ENCODE results near the gene UBXN1. TPM values are rescaled to one million over a fixed set of nuclear protein-coding genes. Genes with fewer than 3 reads are reported as not detected.

Gene UBXN1
- 62.9 TPM for total RNA-seq
- long read RNA-seq, transcript UBXN1-202 (9 exons, 1,153 nt), result major isoform, 118 of 141 reads
- long read RNA-seq, transcript UBXN1-217 (10 exons, 943 nt), result minor isoform, 8 of 141 reads
- long read RNA-seq, partial matches to known transcripts, result 7 of 141 reads
- long read RNA-seq, other reads (novel, unspliced or antisense), result 6 of 141 reads

- peak; percentile 97 for DNase-seq (ENCODE audit: low spot score)
- intact Hi-C loops (cut with DNase I), result no loop called here
Measured at GRCh38 chr11:62678770-62679696, at the start of gene UBXN1. Gene UBXN1, minus strand, starts transcription at chr11:62679073. Its CDS starts 150 bp downstream, at chr11:62678923.

- intact Hi-C loops (cut with DNase I), result loop anchor here (1.0 to 5.0 kb wide), 3 partner anchors 25 to 129 kb away; partner anchors contain the start of gene WDR74
- peak; percentile 93 for DNase-seq (ENCODE audit: low spot score)
Measured at GRCh38 chr11:62728171-62728988, 49.5 kb upstream of the UBXN1 start, which contains the start of gene TTC9C. Gene TTC9C, plus strand, starts transcription at chr11:62728486. Its CDS starts 363 bp downstream, at chr11:62728849.

- intact Hi-C loops (cut with DNase I), result loop anchor here (1.0 to 5.0 kb wide), 5 partner anchors 19 to 129 kb away; partner anchors contain the start of genes TAF6L and WDR74
- peak; percentile 87 for DNase-seq (ENCODE audit: low spot score)
Measured at GRCh38 chr11:62727872-62728170, 48.9 kb upstream of the UBXN1 start.

GRCh38 chr11:62727165-62727871 is 48.4 kb upstream of the UBXN1 start, which contains the start of gene HNRNPUL2:
Gene HNRNPUL2, minus strand, starts transcription at chr11:62727457. Its CDS starts 301 bp downstream, at chr11:62727156.
- intact Hi-C loops (cut with DNase I), result loop anchor here (1.0 to 5.0 kb wide), 4 partner anchors 18 to 130 kb away; partner anchors contain the start of genes TAF6L and WDR74
- peak; percentile 99 for DNase-seq (ENCODE audit: low spot score)

- intact Hi-C loops (cut with DNase I), result loop anchor here (1.0 to 5.0 kb wide), 4 partner anchors 18 to 130 kb away; partner anchors contain the start of genes TAF6L and WDR74
- no peak for DNase-seq (ENCODE audit: low spot score)
Measured at GRCh38 chr11:62726915-62727164, 48.0 kb upstream of the UBXN1 start.

- intact Hi-C loops (cut with DNase I), result loop anchor here (2.0 to 5.0 kb wide), 3 partner anchors 44 to 131 kb away; partner anchors contain the start of genes TAF6L and WDR74
- peak; percentile 75 for DNase-seq (ENCODE audit: low spot score)
Measured at GRCh38 chr11:62726156-62726914, 47.5 kb upstream of the UBXN1 start.

- no peak for DNase-seq (ENCODE audit: low spot score)
- intact Hi-C loops (cut with DNase I), result loop anchor here (2.0 to 5.0 kb wide), 3 partner anchors 45 to 132 kb away; partner anchors contain the start of genes TAF6L and WDR74
Measured at GRCh38 chr11:62725646-62726045, 46.8 kb upstream of the UBXN1 start.

- DNase-seq (ENCODE audit: low spot score), result no peak
- intact Hi-C loops (cut with DNase I), result no loop called here
Measured at GRCh38 chr11:62724171-62724570, 45.3 kb upstream of the UBXN1 start.

- no peak for DNase-seq (ENCODE audit: low spot score)
- intact Hi-C loops (cut with DNase I), result no loop called here
Measured at GRCh38 chr11:62721994-62722393, 43.1 kb upstream of the UBXN1 start.

GRCh38 chr11:62719302-62719978 is 40.6 kb upstream of the UBXN1 start:
- intact Hi-C loops (cut with DNase I), result no loop called here
- DNase-seq (ENCODE audit: low spot score), result no peak

GRCh38 chr11:62716816-62717215 is 37.9 kb upstream of the UBXN1 start:
- intact Hi-C loops (cut with DNase I), result no loop called here
- DNase-seq (ENCODE audit: low spot score), result no peak

- intact Hi-C loops (cut with DNase I), result no loop called here
- DNase-seq (ENCODE audit: low spot score), result no peak
Measured at GRCh38 chr11:62716206-62716605, 37.3 kb upstream of the UBXN1 start.

GRCh38 chr11:62715150-62716130 is 36.6 kb upstream of the UBXN1 start:
- intact Hi-C loops (cut with DNase I), result no loop called here
- no peak for DNase-seq (ENCODE audit: low spot score)

- no peak for DNase-seq (ENCODE audit: low spot score)
- intact Hi-C loops (cut with DNase I), result no loop called here
Measured at GRCh38 chr11:62713343-62713742, 34.5 kb upstream of the UBXN1 start.

GRCh38 chr11:62712861-62713260 is 34.0 kb upstream of the UBXN1 start:
- intact Hi-C loops (cut with DNase I), result no loop called here
- DNase-seq (ENCODE audit: low spot score), result no peak

GRCh38 chr11:62712276-62712812 is 33.5 kb upstream of the UBXN1 start:
- DNase-seq (ENCODE audit: low spot score), result no peak
- intact Hi-C loops (cut with DNase I), result no loop called here

- DNase-seq (ENCODE audit: low spot score), result no peak
Measured at GRCh38 chr11:62710001-62710345, 31.1 kb upstream of the UBXN1 start.

More at GRCh38 chr11:62710001-62710345, 31.1 kb upstream of the UBXN1 start:
- intact Hi-C loops (cut with DNase I), result no loop called here
